Neural progenitor cell (in vitro differentiated cells): ENCODE data around the gene RRP1. TPM values are rescaled to one million over a fixed set of nuclear protein-coding genes. Genes with fewer than 3 reads are reported as not detected.

Source experiments
- DNase-seq: peaks from one replicate; pipeline ENCODE4 v3.0.0-alpha.2; 2016; ENCODE audit warnings: low spot score
- H2AFZ ChIP-seq: fragments of 200-600 bp; sonication (generic); replicated peaks from 2 replicates; pipeline ENCODE4 v1.6.1; 2016; ENCODE audit warnings: antibody characterized with exemption
- H3F3A ChIP-seq: fragments of 200-600 bp; sonication (generic); 2 replicates; pipeline ENCODE4 v1.6.1; 2016; ENCODE audit warnings: antibody characterized with exemption, low read depth
- H3K27ac ChIP-seq: fragments of 200-600 bp; sonication (generic); 2 replicates; pipeline ENCODE4 v1.5.1; 2016; ENCODE audit warnings: mild to moderate bottlenecking
- H3K27me3 ChIP-seq: fragments of 200-600 bp; sonication (generic); 2 replicates; pipeline ENCODE4 v1.6.1; 2016; ENCODE audit warnings: mild to moderate bottlenecking, moderate library complexity
- H3K36me3 ChIP-seq: fragments of 200-600 bp; sonication (generic); 2 replicates; pipeline ENCODE4 v1.5.1; 2016
- H3K4me1 ChIP-seq: fragments of 200-600 bp; sonication (generic); 2 replicates; pipeline ENCODE4 v1.6.1; 2016; ENCODE audit warnings: mixed run types
- H3K4me2 ChIP-seq: fragments of 200-600 bp; sonication (generic); 2 replicates; pipeline ENCODE4 v1.6.1; 2016
- H3K4me3 ChIP-seq: fragments of 200-600 bp; sonication (generic); 2 replicates; pipeline ENCODE4 v1.5.1; 2016
- H3K79me2 ChIP-seq: fragments of 200-600 bp; sonication (generic); 2 replicates; pipeline ENCODE4 v1.6.1; 2016; ENCODE audit warnings: low read depth
- H3K9ac ChIP-seq: fragments of 200-600 bp; sonication (generic); 2 replicates; pipeline ENCODE4 v1.6.1; 2016
- H3K9me3 ChIP-seq: fragments of 200-600 bp; sonication (generic); 2 replicates; pipeline ENCODE4 v1.5.1; 2016; ENCODE audit warnings: low read depth
- H4K20me1 ChIP-seq: fragments of 200-600 bp; sonication (generic); 2 replicates; pipeline ENCODE4 v1.6.1; 2016; ENCODE audit warnings: low read depth
- H3K27ac Mint-ChIP-seq: 3 replicates; pipeline ENCODE4 v1.8.0; 2021; ENCODE audit warnings: mixed read lengths
- H3K27me3 Mint-ChIP-seq: 2 replicates; pipeline ENCODE4 v1.8.0; 2022; ENCODE audit warnings: low read depth, mild to moderate bottlenecking, inconsistent platforms, moderate library complexity, mixed read lengths; ENCODE audit not compliant: insufficient read depth
- H3K36me3 Mint-ChIP-seq: 3 replicates; pipeline ENCODE4 v1.8.0; 2021; ENCODE audit warnings: mixed read lengths
- H3K4me1 Mint-ChIP-seq: 3 replicates; pipeline ENCODE4 v1.8.0; 2021; ENCODE audit warnings: mixed read lengths
- H3K4me3 Mint-ChIP-seq: 3 replicates; pipeline ENCODE4 v1.8.0; 2021; ENCODE audit warnings: mild to moderate bottlenecking, moderate library complexity, mixed read lengths
- H3K9me3 Mint-ChIP-seq: 3 replicates; pipeline ENCODE4 v1.8.0; 2020; ENCODE audit warnings: mixed read lengths
- CTCF ChIP-seq: fragments of 200-600 bp; sonication (generic); IDR thresholded peaks from 2 replicates; pipeline ENCODE4 v1.5.1; 2017; ENCODE audit warnings: antibody characterized with exemption, mild to moderate bottlenecking
- EZH2 ChIP-seq: fragments of 200-600 bp; sonication (generic); IDR thresholded peaks from 2 replicates; pipeline ENCODE4 v1.6.1; 2017; ENCODE audit warnings: antibody characterized with exemption, mild to moderate bottlenecking, moderate library complexity
- EZH2phosphoT487 ChIP-seq: fragments of 200-600 bp; sonication (generic); IDR thresholded peaks from 2 replicates; pipeline ENCODE4 v1.6.1; 2017; ENCODE audit warnings: antibody characterized with exemption
- total RNA-seq: library from RNA; depleted of rRNA; stranded (reverse); fragments of >200 nt; gene quantifications from 2 replicates; pipeline ENCODE4 v1.2.3, GENCODE V29; 2015; ENCODE audit warnings: low replicate concordance

The RRP1 gene
- total RNA-seq, 1 donor from 2014 or later = 18.4 TPM

GRCh38 chr21:43809853-43810504 lies 20.6 kb downstream of the RRP1 start:
- Mint-ChIP-seq H3K36me3 (peaks cover 2% of the 10 kb centered on the region), H3K4me1 (peaks cover 9% of the 10 kb centered on the region), H3K9me3 (no peaks in the 10 kb centered on the region), H3K27me3 (peaks cover 8% of the 10 kb centered on the region), H3K4me3 (no peak overlapping the region), H3K27ac (no peak overlapping the region)
- Histone ChIP-seq H3K9me3 (no peaks in the 10 kb centered on the region), H3K4me2 (no peak overlapping the region), H3K27me3 (no peaks in the 10 kb centered on the region), H3K4me3 (no peak overlapping the region), H3K4me1 (peaks cover 18% of the 10 kb centered on the region), H2AFZ (no peak overlapping the region), H3F3A (peaks cover 9% of the 10 kb centered on the region), H3K79me2 (no peaks in the 10 kb centered on the region), H4K20me1 (no peaks in the 10 kb centered on the region), H3K9ac (no peak overlapping the region), H3K27ac (no peak overlapping the region), H3K36me3 (no peaks in the 10 kb centered on the region)
- no peak for TF ChIP-seq EZH2phosphoT487
- TF ChIP-seq CTCF = no peak
- TF ChIP-seq EZH2 = no peak
- DNase-seq = no peak

- peak; percentile 88 for DNase-seq
- H3K36me3 Mint-ChIP-seq = peaks cover under 1% of the 10 kb centered on the region
- peak overlapping the region; percentile 56 for H3K4me2 ChIP-seq
- TF ChIP-seq CTCF = peak; percentile 92
- TF ChIP-seq EZH2 = no peak
- H3K27me3 ChIP-seq = no peaks in the 10 kb centered on the region
- peaks cover 18% of the 10 kb centered on the region for H3K4me1 ChIP-seq
- H3K27ac Mint-ChIP-seq = peak overlapping the region; percentile 46
- H2AFZ ChIP-seq = peak overlapping the region; percentile 57
- H3K79me2 ChIP-seq = no peaks in the 10 kb centered on the region
- H3K4me1 Mint-ChIP-seq = peaks cover 9% of the 10 kb centered on the region
- H3K36me3 ChIP-seq = no peaks in the 10 kb centered on the region
- H3K9me3 ChIP-seq = no peaks in the 10 kb centered on the region
- peaks cover 9% of the 10 kb centered on the region for H3F3A ChIP-seq
- no peak overlapping the region for H3K4me3 Mint-ChIP-seq
- H3K9ac ChIP-seq = no peak overlapping the region
- no peaks in the 10 kb centered on the region for H3K9me3 Mint-ChIP-seq
- peaks cover 8% of the 10 kb centered on the region for H3K27me3 Mint-ChIP-seq
- no peak overlapping the region for H3K27ac ChIP-seq
- no peak overlapping the region for H3K4me3 ChIP-seq
- H4K20me1 ChIP-seq = no peaks in the 10 kb centered on the region
Measured at GRCh38 chr21:43810505-43811261, 21.3 kb downstream of the RRP1 start.

GRCh38 chr21:43811262-43812105 lies 22.1 kb downstream of the RRP1 start:
- Histone ChIP-seq H3K36me3 (no peaks in the 10 kb centered on the region), H3K79me2 (no peaks in the 10 kb centered on the region), H3K9me3 (no peaks in the 10 kb centered on the region), H3F3A (peaks cover 9% of the 10 kb centered on the region), H3K4me2 (peak overlapping the region; percentile 56), H2AFZ (no peak overlapping the region), H3K9ac (no peak overlapping the region), H3K4me3 (no peak overlapping the region), H3K27ac (no peak overlapping the region), H3K4me1 (peaks cover 18% of the 10 kb centered on the region), H4K20me1 (no peaks in the 10 kb centered on the region), H3K27me3 (no peaks in the 10 kb centered on the region)
- Mint-ChIP-seq H3K27me3 (peaks cover 10% of the 10 kb centered on the region), H3K9me3 (no peaks in the 10 kb centered on the region), H3K4me1 (peaks cover 9% of the 10 kb centered on the region), H3K36me3 (no peaks in the 10 kb centered on the region), H3K4me3 (no peak overlapping the region), H3K27ac (no peak overlapping the region)
- TF ChIP-seq EZH2 = no peak
- TF ChIP-seq CTCF = no peak
- no peak for DNase-seq
